ENCODE measurements around the gene PSAT1. TPM values are rescaled to one million over a fixed set of nuclear protein-coding genes. Genes with fewer than 3 reads are reported as not detected.

The PSAT1 gene
- total RNA-seq, 1 experiment from 2014 or later, result 71.8 TPM

GRCh38 chr9:78357165-78357873, 60.4 kb downstream of the PSAT1 start:
- BruUV-seq (replicated peaks), result no TSS peak
- POLR2A ChIA-PET, result no interaction called here

GRCh38 chr9:78358329-78359051, 61.6 kb downstream of the PSAT1 start:
- H3K4me1 ChIP-seq (ENCODE audit: control insufficient read depth, insufficient read depth, low read length), result no peaks in the 10 kb centered on the region
- CTCF ChIA-PET, result interaction anchor here (0.7 kb wide), 1 partner anchor 85 kb away, joined by 4 read pairs; no protein-coding TSS in a partner anchor

More at GRCh38 chr9:78357165-78357873, 60.4 kb downstream of the PSAT1 start:
- Histone ChIP-seq H3K4me3 (ENCODE audit: low read depth in 2 of 2, low read length in 2 of 2) (no peak overlapping the region), H3K27me3 (ENCODE audit: control insufficient read depth, insufficient read depth, low read length) (no peaks in the 10 kb centered on the region), H3K36me3 (ENCODE audit: control insufficient read depth, insufficient read depth, low read length) (no peaks in the 10 kb centered on the region), H3K4me1 (ENCODE audit: control insufficient read depth, insufficient read depth, low read length) (no peaks in the 10 kb centered on the region), H3K27ac (ENCODE audit: low read length) (no peak overlapping the region), H3K9me3 (ENCODE audit: control insufficient read depth, insufficient read depth, low read depth, low read length) (no peaks in the 10 kb centered on the region)
- DNase-seq (ENCODE audit: low read depth, low spot score), result no peak
- intact Hi-C loops (cut with micrococcal nuclease; ENCODE audit: unreplicated experiment) (no loop called here), in situ Hi-C loops (cut with HindIII; ENCODE audit: low pct_unique_long_range_greater_than_20kb, low sequenced_read_pairs) (no loop called here)
- CTCF ChIA-PET, result no interaction called here
- no peak for ATAC-seq
- TF ChIP-seq, protein P1, sequence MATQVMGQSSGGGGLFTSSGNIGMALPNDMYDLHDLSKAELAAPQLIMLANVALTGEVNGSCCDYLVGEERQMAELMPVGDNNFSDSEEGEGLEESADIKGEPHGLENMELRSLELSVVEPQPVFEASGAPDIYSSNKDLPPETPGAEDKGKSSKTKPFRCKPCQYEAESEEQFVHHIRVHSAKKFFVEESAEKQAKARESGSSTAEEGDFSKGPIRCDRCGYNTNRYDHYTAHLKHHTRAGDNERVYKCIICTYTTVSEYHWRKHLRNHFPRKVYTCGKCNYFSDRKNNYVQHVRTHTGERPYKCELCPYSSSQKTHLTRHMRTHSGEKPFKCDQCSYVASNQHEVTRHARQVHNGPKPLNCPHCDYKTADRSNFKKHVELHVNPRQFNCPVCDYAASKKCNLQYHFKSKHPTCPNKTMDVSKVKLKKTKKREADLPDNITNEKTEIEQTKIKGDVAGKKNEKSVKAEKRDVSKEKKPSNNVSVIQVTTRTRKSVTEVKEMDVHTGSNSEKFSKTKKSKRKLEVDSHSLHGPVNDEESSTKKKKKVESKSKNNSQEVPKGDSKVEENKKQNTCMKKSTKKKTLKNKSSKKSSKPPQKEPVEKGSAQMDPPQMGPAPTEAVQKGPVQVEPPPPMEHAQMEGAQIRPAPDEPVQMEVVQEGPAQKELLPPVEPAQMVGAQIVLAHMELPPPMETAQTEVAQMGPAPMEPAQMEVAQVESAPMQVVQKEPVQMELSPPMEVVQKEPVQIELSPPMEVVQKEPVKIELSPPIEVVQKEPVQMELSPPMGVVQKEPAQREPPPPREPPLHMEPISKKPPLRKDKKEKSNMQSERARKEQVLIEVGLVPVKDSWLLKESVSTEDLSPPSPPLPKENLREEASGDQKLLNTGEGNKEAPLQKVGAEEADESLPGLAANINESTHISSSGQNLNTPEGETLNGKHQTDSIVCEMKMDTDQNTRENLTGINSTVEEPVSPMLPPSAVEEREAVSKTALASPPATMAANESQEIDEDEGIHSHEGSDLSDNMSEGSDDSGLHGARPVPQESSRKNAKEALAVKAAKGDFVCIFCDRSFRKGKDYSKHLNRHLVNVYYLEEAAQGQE (IDR thresholded peaks at IDR 0.05; ENCODE audit: insufficient read depth in 1 of 2, low read depth in 2 of 2, low read length in 1 of 2), result no peak

More at GRCh38 chr9:78358329-78359051, 61.6 kb downstream of the PSAT1 start:
- Histone ChIP-seq H3K27ac (ENCODE audit: low read length) (no peak overlapping the region), H3K9me3 (ENCODE audit: control insufficient read depth, insufficient read depth, low read depth, low read length) (no peaks in the 10 kb centered on the region), H3K4me3 (ENCODE audit: low read depth in 2 of 2, low read length in 2 of 2) (no peak overlapping the region), H3K36me3 (ENCODE audit: control insufficient read depth, insufficient read depth, low read length) (no peaks in the 10 kb centered on the region), H3K27me3 (ENCODE audit: control insufficient read depth, insufficient read depth, low read length) (no peaks in the 10 kb centered on the region)
- in situ Hi-C loops (cut with HindIII; ENCODE audit: low pct_unique_long_range_greater_than_20kb, low sequenced_read_pairs), result no loop called here
- POLR2A ChIA-PET, result no interaction called here
- no peak for ATAC-seq
- intact Hi-C loops (cut with micrococcal nuclease; ENCODE audit: unreplicated experiment), result no loop called here
- TF ChIP-seq, protein P2, sequence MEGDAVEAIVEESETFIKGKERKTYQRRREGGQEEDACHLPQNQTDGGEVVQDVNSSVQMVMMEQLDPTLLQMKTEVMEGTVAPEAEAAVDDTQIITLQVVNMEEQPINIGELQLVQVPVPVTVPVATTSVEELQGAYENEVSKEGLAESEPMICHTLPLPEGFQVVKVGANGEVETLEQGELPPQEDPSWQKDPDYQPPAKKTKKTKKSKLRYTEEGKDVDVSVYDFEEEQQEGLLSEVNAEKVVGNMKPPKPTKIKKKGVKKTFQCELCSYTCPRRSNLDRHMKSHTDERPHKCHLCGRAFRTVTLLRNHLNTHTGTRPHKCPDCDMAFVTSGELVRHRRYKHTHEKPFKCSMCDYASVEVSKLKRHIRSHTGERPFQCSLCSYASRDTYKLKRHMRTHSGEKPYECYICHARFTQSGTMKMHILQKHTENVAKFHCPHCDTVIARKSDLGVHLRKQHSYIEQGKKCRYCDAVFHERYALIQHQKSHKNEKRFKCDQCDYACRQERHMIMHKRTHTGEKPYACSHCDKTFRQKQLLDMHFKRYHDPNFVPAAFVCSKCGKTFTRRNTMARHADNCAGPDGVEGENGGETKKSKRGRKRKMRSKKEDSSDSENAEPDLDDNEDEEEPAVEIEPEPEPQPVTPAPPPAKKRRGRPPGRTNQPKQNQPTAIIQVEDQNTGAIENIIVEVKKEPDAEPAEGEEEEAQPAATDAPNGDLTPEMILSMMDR (IDR thresholded peaks at IDR 0.05), result no peak
- no peak for TF ChIP-seq TCF7L2 (IDR thresholded peaks at IDR 0.05; ENCODE audit: low read depth, low read length)
- TF ChIP-seq POLR2AphosphoS5 (IDR thresholded peaks at IDR 0.05; ENCODE audit: low read depth, low read length), result no peak
- TF ChIP-seq, protein P1 (IDR thresholded peaks at IDR 0.05; ENCODE audit: insufficient read depth in 1 of 2, low read depth in 2 of 2, low read length in 1 of 2), result no peak
- TF ChIP-seq SIN3A (IDR thresholded peaks at IDR 0.05; ENCODE audit: borderline replicate concordance, insufficient read depth, low read depth, low read length), result no peak
- BruUV-seq (replicated peaks), result no TSS peak
- no peak for DNase-seq (ENCODE audit: low read depth, low spot score)
